GM23338 (cell line): Measurements from ENCODE around the gene ACSF3. TPM values are rescaled to one million over a fixed set of nuclear protein-coding genes. Genes with fewer than 3 reads are reported as not detected.

Experiments used
- ATAC-seq: fragments of 200-7000 bp; cut with Tn5 transposase; 3 replicates; pipeline ENCODE4 v1.9.1; 2020
- DNase-seq: peaks from one replicate; pipeline ENCODE4 v3.0.0-alpha.2; 2015; ENCODE audit warnings: low spot score
- H2AFZ ChIP-seq: fragments of 200-600 bp; sonication (generic); 2 replicates; pipeline ENCODE4 v1.8.0; 2016; ENCODE audit warnings: antibody characterized with exemption, mild to moderate bottlenecking, moderate library complexity
- H3F3A ChIP-seq: fragments of 200-600 bp; sonication (generic); replicated peaks from 2 replicates; pipeline ENCODE4 v1.8.0; 2017; ENCODE audit warnings: antibody characterized with exemption, mixed run types, low read depth
- H3K27ac ChIP-seq: fragments of 200-600 bp; sonication (generic); 2 replicates; pipeline ENCODE4 v1.6.1; 2016; ENCODE audit warnings: low read depth
- H3K27me3 ChIP-seq: fragments of 200-600 bp; sonication (generic); 2 replicates; pipeline ENCODE4 v1.8.0; 2016; ENCODE audit warnings: mild to moderate bottlenecking, mixed run types, moderate library complexity; ENCODE audit not compliant: insufficient read depth
- H3K36me3 ChIP-seq: fragments of 200-600 bp; sonication (generic); 2 replicates; pipeline ENCODE4 v1.8.0; 2016; ENCODE audit warnings: mild to moderate bottlenecking; ENCODE audit not compliant: insufficient read depth
- H3K4me1 ChIP-seq: fragments of 200-600 bp; sonication (generic); 2 replicates; pipeline ENCODE4 v1.8.0; 2016; ENCODE audit warnings: mild to moderate bottlenecking, moderate library complexity; ENCODE audit not compliant: insufficient read depth
- H3K4me2 ChIP-seq: fragments of 200-600 bp; sonication (generic); 2 replicates; pipeline ENCODE4 v1.7.1; 2017; ENCODE audit warnings: mixed run types
- H3K4me3 ChIP-seq: fragments of 200-600 bp; sonication (generic); 2 replicates; pipeline ENCODE4 v1.6.1; 2016; ENCODE audit warnings: mixed run types
- H3K79me2 ChIP-seq: fragments of 200-600 bp; sonication (generic); replicated peaks from 2 replicates; pipeline ENCODE4 v1.8.0; 2017; ENCODE audit warnings: mild to moderate bottlenecking; ENCODE audit not compliant: insufficient read depth
- H3K9me2 ChIP-seq: fragments of 200-600 bp; sonication (generic); 2 replicates; pipeline ENCODE4 v1.8.0; 2017; ENCODE audit not compliant: insufficient read depth
- H4K20me1 ChIP-seq: fragments of 200-600 bp; sonication (generic); replicated peaks from 2 replicates; pipeline ENCODE4 v1.8.0; 2017; ENCODE audit warnings: mild to moderate bottlenecking; ENCODE audit not compliant: insufficient read depth
- H3K27ac Mint-ChIP-seq: 2 replicates; pipeline ENCODE4 v1.8.0; 2020; ENCODE audit warnings: inconsistent platforms, mild to moderate bottlenecking, moderate library complexity, mixed read lengths
- H3K27me3 Mint-ChIP-seq: 3 replicates; pipeline ENCODE4 v1.8.0; 2022; ENCODE audit warnings: low read depth, mild to moderate bottlenecking, moderate library complexity, mixed read lengths, inconsistent platforms; ENCODE audit not compliant: insufficient read depth, poor library complexity
- H3K36me3 Mint-ChIP-seq: 3 replicates; pipeline ENCODE4 v1.8.0; 2021; ENCODE audit warnings: low read depth, mild to moderate bottlenecking, inconsistent platforms, moderate library complexity, mixed read lengths
- H3K4me1 Mint-ChIP-seq: 3 replicates; pipeline ENCODE4 v1.8.0; 2020; ENCODE audit warnings: mild to moderate bottlenecking, inconsistent platforms, mixed read lengths
- H3K4me3 Mint-ChIP-seq: 3 replicates; pipeline ENCODE4 v1.8.0; 2021; ENCODE audit warnings: moderate library complexity, mild to moderate bottlenecking, inconsistent platforms, mixed read lengths
- H3K9me3 Mint-ChIP-seq: 3 replicates; pipeline ENCODE4 v1.8.0; 2020; ENCODE audit warnings: moderate library complexity, mild to moderate bottlenecking, inconsistent platforms, mixed read lengths
- ETS1 ChIP-seq: IDR thresholded peaks from 2 replicates; pipeline ENCODE4 v1.6.1; 2016; ENCODE audit warnings: antibody characterized with exemption
- EZH2 ChIP-seq: fragments of 200-600 bp; sonication (generic); IDR thresholded peaks from one replicate; pipeline ENCODE4 v1.8.0; 2017; ENCODE audit warnings: antibody characterized with exemption, mild to moderate bottlenecking, low read depth; ENCODE audit not compliant: unreplicated experiment
- EZH2phosphoT487 ChIP-seq: fragments of 200-600 bp; sonication (generic); IDR thresholded peaks from one replicate; pipeline ENCODE4 v1.8.1; 2018; ENCODE audit warnings: antibody characterized with exemption; ENCODE audit not compliant: unreplicated experiment
- JUNB ChIP-seq: IDR thresholded peaks from one replicate; pipeline ENCODE4 v1.6.1; 2016; ENCODE audit warnings: antibody characterized with exemption; ENCODE audit not compliant: unreplicated experiment
- STAT1 ChIP-seq: IDR thresholded peaks from one replicate; pipeline ENCODE4 v1.6.1; 2016; ENCODE audit warnings: antibody characterized with exemption; ENCODE audit not compliant: unreplicated experiment
- ZNF114 ChIP-seq: fragments of 250-450 bp; sonication (Bioruptor Pico); IDR thresholded peaks from 2 replicates; pipeline ENCODE4 v1.5.0; 2020; ENCODE audit warnings: mild to moderate bottlenecking, moderate library complexity
- polyA plus RNA-seq: library from polyadenylated mRNA; unstranded; fragments of >200 nt; fragmentation: Nextera tagmentation; extraction: Ambion mirVana; gene quantifications from 2 replicates; pipeline ENCODE4 v1.2.1, GENCODE V29; 2016
- total RNA-seq: library from RNA; depleted of rRNA; stranded (reverse); fragments of >200 nt; shearing (Covaris generic); gene quantifications from 2 replicates; pipeline ENCODE4 v1.2.3, GENCODE V29; 2014
- TF ChIP-seq, protein P1 (sequence below): fragments of 250-450 bp; sonication (Bioruptor Pico); IDR thresholded peaks from 2 replicates; pipeline ENCODE4 v1.5.0; 2020; ENCODE audit warnings: mild to moderate bottlenecking, moderate library complexity

ACSF3 gene
- total and polyA plus RNA-seq, 2 experiments from 2014 or later: 12.8 to 23.1 TPM

GRCh38 chr16:89058812-89059211 is 34.8 kb upstream of the ACSF3 start:
- Mint-ChIP-seq H3K4me1 (no peaks in the 10 kb centered on the region), H3K27ac (no peak overlapping the region), H3K4me3 (no peak overlapping the region), H3K36me3 (no peaks in the 10 kb centered on the region), H3K9me3 (no peaks in the 10 kb centered on the region), H3K27me3 (peaks cover 3% of the 10 kb centered on the region)
- Histone ChIP-seq H3K9me2 (no peaks in the 10 kb centered on the region), H3F3A (no peaks in the 10 kb centered on the region), H2AFZ (no peak overlapping the region), H3K36me3 (no peaks in the 10 kb centered on the region), H3K4me1 (no peaks in the 10 kb centered on the region), H3K79me2 (no peaks in the 10 kb centered on the region), H4K20me1 (no peaks in the 10 kb centered on the region), H3K27ac (no peak overlapping the region), H3K4me3 (no peak overlapping the region), H3K27me3 (no peaks in the 10 kb centered on the region), H3K4me2 (no peak overlapping the region)
- ATAC-seq: no peak
- TF ChIP-seq, protein P1, sequence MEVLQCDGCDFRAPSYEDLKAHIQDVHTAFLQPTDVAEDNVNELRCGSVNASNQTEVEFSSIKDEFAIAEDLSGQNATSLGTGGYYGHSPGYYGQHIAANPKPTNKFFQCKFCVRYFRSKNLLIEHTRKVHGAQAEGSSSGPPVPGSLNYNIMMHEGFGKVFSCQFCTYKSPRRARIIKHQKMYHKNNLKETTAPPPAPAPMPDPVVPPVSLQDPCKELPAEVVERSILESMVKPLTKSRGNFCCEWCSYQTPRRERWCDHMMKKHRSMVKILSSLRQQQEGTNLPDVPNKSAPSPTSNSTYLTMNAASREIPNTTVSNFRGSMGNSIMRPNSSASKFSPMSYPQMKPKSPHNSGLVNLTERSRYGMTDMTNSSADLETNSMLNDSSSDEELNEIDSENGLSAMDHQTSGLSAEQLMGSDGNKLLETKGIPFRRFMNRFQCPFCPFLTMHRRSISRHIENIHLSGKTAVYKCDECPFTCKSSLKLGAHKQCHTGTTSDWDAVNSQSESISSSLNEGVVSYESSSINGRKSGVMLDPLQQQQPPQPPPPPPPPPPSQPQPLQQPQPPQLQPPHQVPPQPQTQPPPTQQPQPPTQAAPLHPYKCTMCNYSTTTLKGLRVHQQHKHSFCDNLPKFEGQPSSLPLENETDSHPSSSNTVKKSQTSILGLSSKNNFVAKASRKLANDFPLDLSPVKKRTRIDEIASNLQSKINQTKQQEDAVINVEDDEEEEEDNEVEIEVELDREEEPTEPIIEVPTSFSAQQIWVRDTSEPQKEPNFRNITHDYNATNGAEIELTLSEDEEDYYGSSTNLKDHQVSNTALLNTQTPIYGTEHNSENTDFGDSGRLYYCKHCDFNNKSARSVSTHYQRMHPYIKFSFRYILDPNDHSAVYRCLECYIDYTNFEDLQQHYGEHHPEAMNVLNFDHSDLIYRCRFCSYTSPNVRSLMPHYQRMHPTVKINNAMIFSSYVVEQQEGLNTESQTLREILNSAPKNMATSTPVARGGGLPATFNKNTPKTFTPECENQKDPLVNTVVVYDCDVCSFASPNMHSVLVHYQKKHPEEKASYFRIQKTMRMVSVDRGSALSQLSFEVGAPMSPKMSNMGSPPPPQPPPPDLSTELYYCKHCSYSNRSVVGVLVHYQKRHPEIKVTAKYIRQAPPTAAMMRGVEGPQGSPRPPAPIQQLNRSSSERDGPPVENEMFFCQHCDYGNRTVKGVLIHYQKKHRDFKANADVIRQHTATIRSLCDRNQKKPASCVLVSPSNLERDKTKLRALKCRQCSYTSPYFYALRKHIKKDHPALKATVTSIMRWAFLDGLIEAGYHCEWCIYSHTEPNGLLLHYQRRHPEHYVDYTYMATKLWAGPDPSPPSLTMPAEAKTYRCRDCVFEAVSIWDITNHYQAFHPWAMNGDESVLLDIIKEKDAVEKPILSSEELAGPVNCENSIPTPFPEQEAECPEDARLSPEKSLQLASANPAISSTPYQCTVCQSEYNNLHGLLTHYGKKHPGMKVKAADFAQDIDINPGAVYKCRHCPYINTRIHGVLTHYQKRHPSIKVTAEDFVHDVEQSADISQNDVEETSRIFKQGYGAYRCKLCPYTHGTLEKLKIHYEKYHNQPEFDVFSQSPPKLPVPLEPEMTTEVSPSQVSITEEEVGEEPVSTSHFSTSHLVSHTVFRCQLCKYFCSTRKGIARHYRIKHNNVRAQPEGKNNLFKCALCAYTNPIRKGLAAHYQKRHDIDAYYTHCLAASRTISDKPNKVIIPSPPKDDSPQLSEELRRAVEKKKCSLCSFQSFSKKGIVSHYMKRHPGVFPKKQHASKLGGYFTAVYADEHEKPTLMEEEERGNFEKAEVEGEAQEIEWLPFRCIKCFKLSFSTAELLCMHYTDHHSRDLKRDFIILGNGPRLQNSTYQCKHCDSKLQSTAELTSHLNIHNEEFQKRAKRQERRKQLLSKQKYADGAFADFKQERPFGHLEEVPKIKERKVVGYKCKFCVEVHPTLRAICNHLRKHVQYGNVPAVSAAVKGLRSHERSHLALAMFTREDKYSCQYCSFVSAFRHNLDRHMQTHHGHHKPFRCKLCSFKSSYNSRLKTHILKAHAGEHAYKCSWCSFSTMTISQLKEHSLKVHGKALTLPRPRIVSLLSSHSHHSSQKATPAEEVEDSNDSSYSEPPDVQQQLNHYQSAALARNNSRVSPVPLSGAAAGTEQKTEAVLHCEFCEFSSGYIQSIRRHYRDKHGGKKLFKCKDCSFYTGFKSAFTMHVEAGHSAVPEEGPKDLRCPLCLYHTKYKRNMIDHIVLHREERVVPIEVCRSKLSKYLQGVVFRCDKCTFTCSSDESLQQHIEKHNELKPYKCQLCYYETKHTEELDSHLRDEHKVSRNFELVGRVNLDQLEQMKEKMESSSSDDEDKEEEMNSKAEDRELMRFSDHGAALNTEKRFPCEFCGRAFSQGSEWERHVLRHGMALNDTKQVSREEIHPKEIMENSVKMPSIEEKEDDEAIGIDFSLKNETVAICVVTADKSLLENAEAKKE: no peak
- TF ChIP-seq ZNF114 (CRISPR knock-in tag): no peak
- TF ChIP-seq EZH2phosphoT487: no peak
- no peak for TF ChIP-seq STAT1
- TF ChIP-seq EZH2: no peak
- TF ChIP-seq ETS1: no peak
- TF ChIP-seq JUNB: no peak
- DNase-seq: no peak
